HepG2 (cell line): Measurements from ENCODE around the gene CYCS. TPM values are rescaled to one million over a fixed set of nuclear protein-coding genes. Genes with fewer than 3 reads are reported as not detected.
A peak's percentile ranks its signal among the peaks of the same experiment; 100 is the strongest.

Source experiments
- EP300 ChIP-seq, 3 experiments: sonication (generic) in 1 of 3; formaldehyde crosslinking in 1 of 3; IDR thresholded peaks; 2 replicates each; pipeline versions ENCODE4 v1.5.1 to v1.6.1; 2011 to 2020; ENCODE audit warnings: low read depth in 2 of 3, low read length in 2 of 3, borderline replicate concordance in 1 of 3, improper control_type of control experiment in 1 of 3, mild to moderate bottlenecking in 1 of 3, missing genetic modification reagents in 1 of 3, moderate library complexity in 1 of 3
- FOSL2 ChIP-seq: sonication (generic); formaldehyde crosslinking; IDR thresholded peaks from 2 replicates; pipeline ENCODE4 v1.4.0; 2020; ENCODE audit warnings: missing genetic modification reagents
- GATAD2A ChIP-seq: IDR thresholded peaks from 2 replicates; pipeline ENCODE4 v1.6.1; 2016
- GZF1 ChIP-seq: sonication (generic); formaldehyde crosslinking; IDR thresholded peaks from 2 replicates; pipeline ENCODE4 v1.5.1; 2020; ENCODE audit warnings: mild to moderate bottlenecking, missing genetic modification reagents
- HMGXB4 ChIP-seq, 2 experiments: sonication (generic) in 1 of 2; formaldehyde crosslinking in 1 of 2; IDR thresholded peaks; 2 replicates each; pipeline versions ENCODE4 v1.4.0 to v1.6.1; 2018 to 2020; ENCODE audit warnings: missing genetic modification reagents in 2 of 2, borderline replicate concordance in 1 of 2, low read depth in 1 of 2, mild to moderate bottlenecking in 1 of 2, missing biosample characterization in 1 of 2
- HNRNPUL1 ChIP-seq: fragments of 200-400 bp; formaldehyde crosslinking; IDR thresholded peaks from 2 replicates; pipeline ENCODE4 v1.6.1; 2017; ENCODE audit warnings: low read depth, mild to moderate bottlenecking, low read length, moderate library complexity
- ISX ChIP-seq: sonication (generic); formaldehyde crosslinking; conservative IDR thresholded peaks from 2 replicates; pipeline ENCODE4 v1.5.0; 2020; ENCODE audit warnings: missing genetic modification reagents
- MBD4 ChIP-seq: IDR thresholded peaks from 2 replicates; pipeline ENCODE4 v1.6.1; 2012; ENCODE audit warnings: low read length, inconsistent platforms, borderline replicate concordance
- NR2C2 ChIP-seq: sonication (generic); formaldehyde crosslinking; IDR thresholded peaks from 2 replicates; pipeline ENCODE4 v1.4.0; 2020; ENCODE audit warnings: missing genetic modification reagents, mild to moderate bottlenecking, moderate library complexity, borderline replicate concordance
- SALL1 ChIP-seq: sonication (generic); formaldehyde crosslinking; IDR thresholded peaks from 2 replicates; pipeline ENCODE4 v1.8.0; 2022; ENCODE audit warnings: mild to moderate bottlenecking, missing genetic modification reagents
- STAG1 ChIP-seq: sonication (generic); formaldehyde crosslinking; IDR thresholded peaks from 2 replicates; pipeline ENCODE4 v1.4.0; 2020; ENCODE audit warnings: missing genetic modification reagents
- XRCC5 ChIP-seq: fragments of 200-400 bp; formaldehyde crosslinking; optimal IDR thresholded peaks from 2 replicates; pipeline ENCODE3; 2017; ENCODE audit warnings: mild to moderate bottlenecking, low read length
- YEATS4 ChIP-seq: sonication (generic); formaldehyde crosslinking; IDR thresholded peaks from 2 replicates; pipeline ENCODE4 v1.4.0; 2020; ENCODE audit warnings: missing genetic modification reagents, borderline replicate concordance
- YY1 ChIP-seq: IDR thresholded peaks from 2 replicates; pipeline ENCODE4 v1.6.1; 2011; ENCODE audit warnings: low read length, low read depth, moderate library complexity, mild to moderate bottlenecking; ENCODE audit not compliant: insufficient read depth, insufficient replicate concordance
- ZC3H4 ChIP-seq: sonication (generic); formaldehyde crosslinking; IDR thresholded peaks from 2 replicates; pipeline ENCODE4 v1.4.0; 2020; ENCODE audit warnings: missing genetic modification reagents, borderline replicate concordance
- ZGPAT ChIP-seq: IDR thresholded peaks from 2 replicates; pipeline ENCODE4 v1.6.1; 2016; ENCODE audit warnings: mild to moderate bottlenecking
- ZNF143 ChIP-seq: sonication (generic); formaldehyde crosslinking; IDR thresholded peaks from 2 replicates; pipeline ENCODE4 v1.4.0; 2020; ENCODE audit warnings: missing genetic modification reagents
- ZNF333 ChIP-seq: sonication (generic); formaldehyde crosslinking; IDR thresholded peaks from 2 replicates; pipeline ENCODE4 v1.4.0; 2020; ENCODE audit warnings: mild to moderate bottlenecking, missing genetic modification reagents, borderline replicate concordance
- ZNF484 ChIP-seq: sonication (generic); formaldehyde crosslinking; IDR thresholded peaks from 2 replicates; pipeline ENCODE4 v1.5.1; 2020; ENCODE audit warnings: mild to moderate bottlenecking, low read depth, missing genetic modification reagents, borderline replicate concordance
- ZNF543 ChIP-seq: sonication (generic); formaldehyde crosslinking; IDR thresholded peaks from 2 replicates; pipeline ENCODE4 v1.4.0; 2020; ENCODE audit warnings: mild to moderate bottlenecking, missing genetic modification reagents
- ZNF687 ChIP-seq: sonication (generic); formaldehyde crosslinking; IDR thresholded peaks from 2 replicates; pipeline ENCODE4 v1.5.1; 2020; ENCODE audit warnings: mild to moderate bottlenecking, missing genetic modification reagents, moderate library complexity
- ZNF883 ChIP-seq: sonication (generic); formaldehyde crosslinking; IDR thresholded peaks from 2 replicates; pipeline ENCODE4 v1.5.1; 2020; ENCODE audit warnings: mild to moderate bottlenecking, missing genetic modification reagents; ENCODE audit errors: not compliant biosample characterization
- polyA plus RNA-seq, 8 experiments: library from polyadenylated mRNA; depleted of rRNA in 3 of 8; stranded (reverse) in 7 of 8; unstranded in 1 of 8; fragments of >200 nt; fragmentation: Illumina TruSeq in 4 of 8; extraction: Trizol in 4 of 8; gene quantifications; 2 replicates each; pipeline versions ENCODE4 v1.2.1 to v1.2.3, GENCODE V29; 2011 to 2016; ENCODE audit warnings: low read depth in 4 of 8, missing spikeins in 1 of 8, mixed read lengths in 1 of 8; ENCODE audit not compliant: insufficient read depth in 1 of 8
- total RNA-seq, 5 experiments: library from RNA; depleted of rRNA; stranded (reverse); fragments of >200 nt; fragmentation: Illumina TruSeq; extraction: Trizol; gene quantifications; 2 replicates each; pipeline ENCODE4 v1.2.3, GENCODE V29; 2016; ENCODE audit warnings: low read depth in 1 of 5

CYCS gene
- total and polyA plus RNA-seq, 2 of the 13 experiments (the other 11 are each of a cell fraction or from before 2014, with no cell fraction given), result 35.9 to 202 TPM

- TF ChIP-seq ZNF687 (CRISPR knock-in tag), result peak; percentile 24; the same call in 1 of the 2 replicates
- no peak for TF ChIP-seq ZNF543 (CRISPR knock-in tag)
- TF ChIP-seq ZNF883 (CRISPR knock-in tag), result no peak
- TF ChIP-seq HMGXB4 (CRISPR knock-in tag; IDR thresholded peaks at IDR 0.05; ENCODE audit: borderline replicate concordance in 1 of 2, low read depth in 1 of 2), result no peak
- TF ChIP-seq ZNF143 (CRISPR knock-in tag), result no peak
- TF ChIP-seq ZNF333, result no peak
- TF ChIP-seq YY1, result peak; percentile 57
- TF ChIP-seq ZNF484 (CRISPR knock-in tag), result no peak
- no peak for TF ChIP-seq MBD4
- TF ChIP-seq HNRNPUL1, result no peak
- TF ChIP-seq NR2C2 (CRISPR knock-in tag), result no peak
- 0 out of 2 replicates have a peak, but pooled peaks have one; percentile 22 for TF ChIP-seq GATAD2A (CRISPR knock-in tag)
- TF ChIP-seq SALL1, result peak; percentile 21; the same call in 1 of the 2 replicates
- peak; percentile 51 for TF ChIP-seq XRCC5
- no peak for TF ChIP-seq ZGPAT (CRISPR knock-in tag)
- TF ChIP-seq ZC3H4, result no peak
- TF ChIP-seq YEATS4 (CRISPR knock-in tag), result 0 out of 2 replicates have a peak, but pooled peaks have one; percentile 19
- TF ChIP-seq STAG1 (CRISPR knock-in tag), result peak; percentile 79
- TF ChIP-seq ISX (CRISPR knock-in tag), result no peak
- no peak for TF ChIP-seq GZF1 (CRISPR knock-in tag)
- TF ChIP-seq EP300 (IDR thresholded peaks at IDR 0.05; ENCODE audit: low read depth in 2 of 2, low read length in 2 of 2), result no peak
- TF ChIP-seq EP300 (CRISPR knock-in tag; IDR thresholded peaks at IDR 0.05; ENCODE audit: borderline replicate concordance), result no peak
- 0 out of 2 replicates have a peak, but pooled peaks have one; percentile 15 for TF ChIP-seq FOSL2 (CRISPR knock-in tag)
Measured at GRCh38 chr7:25093268-25093826, 31.7 kb downstream of the CYCS start (continued).
